Nephron (organoid): ENCODE results near the gene EGF.

ENCODE experiments used
- H3K27ac Mint-ChIP-seq, 3 experiments: 2 replicates each; pipeline ENCODE4 v1.8.0; 2020; ENCODE audit warnings: mixed read lengths in 3 of 3, mild to moderate bottlenecking in 2 of 3, moderate library complexity in 1 of 3
- H3K27me3 Mint-ChIP-seq: 2 replicates; pipeline ENCODE4 v1.8.0; 2021; ENCODE audit warnings: low read depth, mild to moderate bottlenecking, moderate library complexity, mixed read lengths
- H3K36me3 Mint-ChIP-seq: 2 replicates; pipeline ENCODE4 v1.8.0; 2020; ENCODE audit warnings: low read depth, mixed read lengths
- H3K4me1 Mint-ChIP-seq: 2 replicates; pipeline ENCODE4 v1.8.0; 2020; ENCODE audit warnings: mixed read lengths
- H3K4me3 Mint-ChIP-seq, 3 experiments: 2 replicates each; pipeline ENCODE4 v1.8.0; 2020; ENCODE audit warnings: mild to moderate bottlenecking in 3 of 3, mixed read lengths in 3 of 3, moderate library complexity in 2 of 3
- H3K9me3 Mint-ChIP-seq: 2 replicates; pipeline ENCODE4 v1.8.0; 2020; ENCODE audit warnings: mixed read lengths
- TF ChIP-seq, protein P1 (sequence below), 3 experiments: fragments of 200-600 bp; sonication (generic); IDR thresholded peaks; one replicate each; pipeline ENCODE4 v1.5.0; 2021; ENCODE audit warnings: antibody characterized with exemption in 3 of 3; ENCODE audit not compliant: unreplicated experiment in 3 of 3

The EGF gene

DNA sequence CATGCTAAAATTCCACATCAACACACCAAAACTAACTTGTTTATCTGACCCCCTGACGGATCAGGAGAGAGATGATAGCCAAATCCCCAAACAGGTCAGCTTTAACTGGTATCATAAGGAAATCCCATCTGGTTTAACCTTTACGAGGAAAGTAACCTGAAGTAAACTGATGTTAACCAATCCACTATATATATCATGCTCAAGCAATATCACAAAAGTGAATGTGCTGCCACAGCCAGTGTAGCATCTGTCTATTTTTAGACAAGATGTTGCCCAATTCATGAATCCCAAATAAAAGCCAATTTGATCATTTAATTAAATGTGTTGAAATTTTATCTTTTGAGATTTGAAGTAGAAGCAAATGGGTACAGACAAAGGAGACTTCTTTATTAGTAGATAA, 44.5 kb downstream of the EGF start:
- Mint-ChIP-seq H3K4me1 (peaks cover 3% of the 10 kb centered on the region), H3K27me3 (no peaks in the 10 kb centered on the region), H3K27ac (no peak overlapping the region), H3K4me3 (no peak overlapping the region), H3K9me3 (no peaks in the 10 kb centered on the region), H3K36me3 (no peaks in the 10 kb centered on the region)
- TF ChIP-seq, protein P1, sequence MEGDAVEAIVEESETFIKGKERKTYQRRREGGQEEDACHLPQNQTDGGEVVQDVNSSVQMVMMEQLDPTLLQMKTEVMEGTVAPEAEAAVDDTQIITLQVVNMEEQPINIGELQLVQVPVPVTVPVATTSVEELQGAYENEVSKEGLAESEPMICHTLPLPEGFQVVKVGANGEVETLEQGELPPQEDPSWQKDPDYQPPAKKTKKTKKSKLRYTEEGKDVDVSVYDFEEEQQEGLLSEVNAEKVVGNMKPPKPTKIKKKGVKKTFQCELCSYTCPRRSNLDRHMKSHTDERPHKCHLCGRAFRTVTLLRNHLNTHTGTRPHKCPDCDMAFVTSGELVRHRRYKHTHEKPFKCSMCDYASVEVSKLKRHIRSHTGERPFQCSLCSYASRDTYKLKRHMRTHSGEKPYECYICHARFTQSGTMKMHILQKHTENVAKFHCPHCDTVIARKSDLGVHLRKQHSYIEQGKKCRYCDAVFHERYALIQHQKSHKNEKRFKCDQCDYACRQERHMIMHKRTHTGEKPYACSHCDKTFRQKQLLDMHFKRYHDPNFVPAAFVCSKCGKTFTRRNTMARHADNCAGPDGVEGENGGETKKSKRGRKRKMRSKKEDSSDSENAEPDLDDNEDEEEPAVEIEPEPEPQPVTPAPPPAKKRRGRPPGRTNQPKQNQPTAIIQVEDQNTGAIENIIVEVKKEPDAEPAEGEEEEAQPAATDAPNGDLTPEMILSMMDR (IDR thresholded peaks at IDR 0.05; ENCODE audit: unreplicated experiment in 3 of 3): no peak

DNA sequence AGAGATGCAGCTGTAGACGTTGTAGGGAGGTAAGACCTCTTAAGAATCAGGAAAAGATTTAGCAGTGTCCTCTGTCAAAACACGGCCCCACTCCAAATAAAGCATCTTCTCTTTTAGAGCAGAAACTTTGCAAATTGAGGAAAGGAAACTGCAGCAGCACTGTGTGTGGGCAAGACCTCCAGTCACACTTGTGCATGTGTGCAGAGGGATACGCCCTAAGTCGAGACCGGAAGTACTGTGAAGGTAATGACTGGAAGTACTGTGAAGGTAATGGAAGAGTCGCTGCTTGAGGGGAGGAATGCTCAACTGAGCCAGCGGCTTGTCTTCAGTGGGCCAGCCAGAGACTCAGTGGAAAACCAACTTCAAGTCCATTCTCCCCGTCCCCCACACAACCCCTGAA, 46.5 kb downstream of the EGF start:
- no peaks in the 10 kb centered on the region for H3K9me3 Mint-ChIP-seq
- H3K27ac Mint-ChIP-seq: no peak overlapping the region
- no peaks in the 10 kb centered on the region for H3K27me3 Mint-ChIP-seq
- peaks cover 7% of the 10 kb centered on the region for H3K4me1 Mint-ChIP-seq
- no peak overlapping the region for H3K4me3 Mint-ChIP-seq
- TF ChIP-seq, protein P1 (IDR thresholded peaks at IDR 0.05; ENCODE audit: unreplicated experiment in 3 of 3): no peak
- no peaks in the 10 kb centered on the region for H3K36me3 Mint-ChIP-seq

DNA sequence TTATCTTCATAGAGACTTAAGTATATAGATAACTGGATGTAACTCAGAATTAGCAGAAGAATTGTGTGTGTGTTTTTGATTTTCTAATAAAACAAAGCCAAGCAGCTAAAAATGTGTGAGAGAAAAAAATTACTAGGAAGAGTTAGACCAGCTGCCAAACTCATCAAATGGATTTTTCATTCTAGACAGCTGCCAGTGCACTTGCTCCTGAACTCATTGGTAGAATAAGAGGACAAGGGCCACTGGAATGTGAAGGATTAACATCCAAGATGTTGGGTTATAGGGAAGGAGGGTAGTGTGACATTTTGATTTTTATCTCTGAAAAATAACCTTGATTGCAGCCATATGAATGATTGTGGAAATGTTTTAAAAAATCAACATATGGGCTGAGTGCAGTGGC, 49.7 kb downstream of the EGF start:
- TF ChIP-seq, protein P1 (IDR thresholded peaks at IDR 0.05; ENCODE audit: unreplicated experiment in 3 of 3): no peak
- H3K27ac Mint-ChIP-seq: peak overlapping the region in 1 of 3 experiments; percentile 44
- H3K4me3 Mint-ChIP-seq: no peak overlapping the region
- H3K27me3 Mint-ChIP-seq: no peaks in the 10 kb centered on the region
- no peaks in the 10 kb centered on the region for H3K36me3 Mint-ChIP-seq
- no peaks in the 10 kb centered on the region for H3K9me3 Mint-ChIP-seq
- H3K4me1 Mint-ChIP-seq: peaks cover 7% of the 10 kb centered on the region

DNA sequence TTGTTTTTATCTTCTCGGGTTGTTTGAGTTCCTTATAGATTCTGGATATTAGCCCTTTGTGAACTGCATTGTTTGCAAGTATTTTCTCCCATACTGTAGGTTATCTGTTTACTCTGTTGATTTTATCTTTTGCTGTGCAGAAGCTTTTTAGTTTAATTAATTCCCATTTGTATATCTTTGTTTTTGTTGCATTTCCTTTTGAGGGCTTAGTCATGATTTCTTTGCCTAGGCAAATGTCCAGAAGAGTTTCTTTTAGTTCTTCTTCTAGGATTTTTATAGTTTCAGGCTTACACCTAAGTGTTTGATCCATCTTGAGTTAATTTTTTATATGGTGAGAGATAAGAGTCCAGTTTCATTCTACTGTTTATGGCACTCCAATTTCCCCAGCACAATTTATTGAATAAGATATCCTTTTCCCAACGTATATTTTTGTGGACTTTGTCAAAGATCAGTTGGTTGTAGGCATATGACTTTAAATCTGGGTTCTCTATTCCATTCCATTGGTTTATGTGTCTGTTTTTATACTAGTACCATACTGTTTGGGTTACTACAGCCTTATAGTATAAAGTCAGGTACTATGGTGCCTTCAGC, 54.3 kb downstream of the EGF start:
- Mint-ChIP-seq H3K4me3 (no peak overlapping the region), H3K27me3 (no peaks in the 10 kb centered on the region), H3K27ac (no peak overlapping the region), H3K36me3 (no peaks in the 10 kb centered on the region), H3K9me3 (no peaks in the 10 kb centered on the region), H3K4me1 (peaks cover 15% of the 10 kb centered on the region)
- TF ChIP-seq, protein P1 (IDR thresholded peaks at IDR 0.05; ENCODE audit: unreplicated experiment in 3 of 3): no peak

DNA sequence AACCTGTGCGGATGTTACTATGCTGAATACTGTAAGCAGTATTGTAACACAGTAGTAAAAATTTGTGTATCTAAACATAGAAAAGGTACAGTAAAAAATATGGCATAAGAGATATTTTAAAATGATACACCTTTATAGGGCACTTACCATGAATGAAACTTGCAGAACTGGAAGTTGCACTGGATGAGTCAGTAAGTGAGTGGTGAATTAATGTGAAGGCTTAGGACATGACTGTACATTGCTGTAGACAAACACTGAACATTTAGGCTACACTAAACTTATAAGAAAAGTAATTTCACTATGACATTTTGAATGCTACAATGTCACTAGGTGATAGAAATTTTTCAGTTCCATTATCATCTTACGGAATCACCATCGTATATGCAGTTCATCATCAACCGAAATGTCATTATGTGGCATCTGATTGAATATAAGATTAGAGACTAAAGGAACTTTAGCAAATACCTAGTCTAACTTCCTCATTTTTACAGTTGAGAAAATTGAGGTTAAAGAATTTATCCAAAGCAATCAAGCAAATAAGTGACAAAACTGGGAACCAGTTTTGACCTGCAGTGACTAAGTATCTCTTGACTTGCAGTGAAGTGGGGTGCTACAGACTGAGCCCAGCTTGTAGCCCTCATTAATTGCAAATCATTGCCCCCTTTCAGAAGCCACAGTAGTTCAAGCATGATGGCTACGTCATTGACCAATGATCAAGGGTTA, 55.3 kb downstream of the EGF start:
- no peaks in the 10 kb centered on the region for H3K27me3 Mint-ChIP-seq
- no peak overlapping the region for H3K27ac Mint-ChIP-seq
- no peaks in the 10 kb centered on the region for H3K36me3 Mint-ChIP-seq
- H3K9me3 Mint-ChIP-seq: no peaks in the 10 kb centered on the region
- no peak overlapping the region for H3K4me3 Mint-ChIP-seq
- H3K4me1 Mint-ChIP-seq: peaks cover 17% of the 10 kb centered on the region
- TF ChIP-seq, protein P1 (IDR thresholded peaks at IDR 0.05; ENCODE audit: unreplicated experiment in 3 of 3): no peak

DNA sequence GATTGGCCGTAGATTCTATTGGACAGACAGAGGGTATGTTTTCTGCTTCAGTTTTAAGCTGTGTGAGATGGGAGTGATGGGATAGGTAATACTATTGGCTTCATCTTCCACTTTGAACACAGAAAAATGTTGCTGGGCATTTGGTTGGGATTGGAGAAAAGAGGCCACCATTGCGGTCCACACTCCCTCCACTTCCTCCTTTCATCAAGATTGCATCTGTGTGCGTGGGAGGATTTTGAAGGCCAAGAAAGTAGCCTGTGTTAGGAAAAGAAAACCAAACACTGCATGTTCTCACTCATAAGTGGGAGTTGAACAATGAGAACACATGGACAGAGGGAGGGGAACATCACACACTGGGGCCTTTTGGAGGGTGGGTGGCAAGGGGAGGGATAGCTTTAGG, 56.4 kb downstream of the EGF start:
- H3K27ac Mint-ChIP-seq: peak overlapping the region in 1 of 3 experiments; percentile 91
- no peak overlapping the region for H3K4me3 Mint-ChIP-seq
- TF ChIP-seq, protein P1 (IDR thresholded peaks at IDR 0.05; ENCODE audit: unreplicated experiment in 3 of 3): no peak
- H3K36me3 Mint-ChIP-seq: no peaks in the 10 kb centered on the region
- no peaks in the 10 kb centered on the region for H3K9me3 Mint-ChIP-seq
- no peaks in the 10 kb centered on the region for H3K27me3 Mint-ChIP-seq
- H3K4me1 Mint-ChIP-seq: peaks cover 22% of the 10 kb centered on the region
